GM21515 (cell line): Measurements from ENCODE around the gene RUNX1.

Source experiments
- ATAC-seq: cut with Tn5 transposase; IDR thresholded peaks from one replicate; pipeline ENCODE4 v1.9.1; 2021; ENCODE audit not compliant: unreplicated experiment

The RUNX1 gene

DNA sequence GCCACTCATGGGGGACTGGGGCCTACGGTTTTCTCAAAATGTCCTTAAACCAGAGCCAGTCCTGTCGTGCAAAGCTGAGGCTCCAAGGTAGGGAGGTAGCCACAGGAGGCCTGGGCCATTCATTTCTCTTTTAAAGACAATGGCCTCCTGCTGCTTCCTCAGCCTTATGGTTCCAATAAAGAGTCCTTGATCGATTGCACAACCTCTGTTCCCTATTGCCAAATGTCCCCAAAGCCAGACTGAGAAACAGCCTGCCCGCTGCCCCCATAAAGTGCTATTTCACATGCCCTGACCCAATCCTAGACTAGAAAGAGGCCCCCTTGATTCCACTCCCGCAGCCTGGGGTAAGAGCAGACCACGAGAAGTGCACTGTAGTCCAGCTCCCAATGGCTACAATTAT is 213.6 kb downstream of the RUNX1 start:
- no peak for ATAC-seq

GRCh38 chr21:34834852-34835501 is 214.1 kb downstream of the RUNX1 start:
- ATAC-seq: no peak

DNA sequence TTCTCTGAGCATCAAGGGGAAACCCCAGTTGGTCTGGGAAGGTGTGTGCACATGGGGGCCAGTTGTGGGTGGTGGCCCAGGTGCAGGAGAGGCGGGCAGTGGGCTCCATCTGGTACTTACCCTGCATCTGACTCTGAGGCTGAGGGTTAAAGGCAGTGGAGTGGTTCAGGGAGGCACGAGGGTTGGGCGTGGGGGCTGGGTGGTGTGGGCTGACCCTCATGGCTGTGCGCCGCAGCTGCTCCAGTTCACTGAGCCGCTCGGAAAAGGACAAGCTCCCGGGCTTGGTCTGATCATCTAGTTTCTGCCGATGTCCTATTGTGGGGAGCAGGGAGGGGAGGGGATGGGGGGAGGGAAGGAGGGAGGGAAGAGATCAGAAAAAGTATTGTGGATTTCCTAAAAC is 214.8 kb downstream of the RUNX1 start:
- no peak for ATAC-seq

DNA sequence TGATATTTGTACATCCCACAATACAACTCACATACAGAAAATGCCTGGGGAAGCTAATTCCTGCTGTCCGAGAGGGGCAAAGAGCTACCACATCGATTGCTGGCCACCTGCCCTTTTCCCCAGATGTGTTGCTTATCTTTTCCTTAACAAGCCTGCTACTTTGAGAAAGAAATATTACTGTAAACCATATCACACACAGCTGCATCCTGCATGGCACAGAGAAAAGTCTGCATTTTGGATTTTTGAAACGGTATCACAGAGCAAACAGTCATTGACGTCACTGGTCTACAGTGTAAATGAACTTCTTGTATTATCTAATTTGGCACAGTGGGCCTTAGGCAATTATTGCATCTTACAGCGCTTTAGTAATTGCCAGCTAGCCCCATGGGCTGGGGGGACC is 215.6 kb downstream of the RUNX1 start:
- no peak for ATAC-seq

- ATAC-seq: no peak
Observed at GRCh38 chr21:34830386-34831170, 218.5 kb downstream of the RUNX1 start.

DNA sequence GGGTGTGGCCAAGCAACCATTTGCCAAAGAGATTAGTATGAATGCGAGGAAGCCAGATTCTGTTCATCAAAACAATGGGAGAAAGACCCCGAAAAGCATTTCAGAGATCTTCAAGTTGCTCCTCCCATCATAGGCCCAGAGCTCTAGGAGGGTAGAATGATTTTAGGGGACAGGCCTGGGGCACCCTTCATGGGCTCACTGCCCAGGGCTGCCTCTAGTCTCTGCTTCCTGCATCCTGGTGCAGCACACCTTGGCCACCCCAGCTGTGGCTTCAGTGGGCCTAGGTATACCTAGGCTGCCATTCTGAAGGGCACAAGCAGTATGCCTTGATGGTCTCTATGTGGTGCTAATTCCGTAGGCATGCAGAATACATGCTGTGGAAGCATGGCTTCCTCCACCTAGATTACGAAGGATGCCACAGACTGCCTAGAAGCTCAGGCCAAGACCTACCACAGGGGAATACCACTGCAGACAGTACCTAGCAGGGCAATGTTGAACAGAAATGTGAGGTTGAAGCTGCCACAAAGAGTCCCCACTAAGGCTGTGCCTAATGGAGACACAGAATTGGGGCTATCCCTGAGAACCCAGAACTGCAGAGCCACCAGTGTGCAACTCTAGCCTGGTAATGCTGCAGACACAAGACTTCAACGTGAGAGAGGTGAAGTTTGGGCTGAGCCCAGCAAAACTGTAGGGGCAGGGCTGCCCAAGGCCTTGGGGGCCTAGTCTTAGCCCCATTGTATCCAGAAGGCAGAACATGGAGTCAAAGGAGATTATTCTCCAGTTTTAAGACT is 221.5 kb downstream of the RUNX1 start:
- no peak for ATAC-seq

DNA sequence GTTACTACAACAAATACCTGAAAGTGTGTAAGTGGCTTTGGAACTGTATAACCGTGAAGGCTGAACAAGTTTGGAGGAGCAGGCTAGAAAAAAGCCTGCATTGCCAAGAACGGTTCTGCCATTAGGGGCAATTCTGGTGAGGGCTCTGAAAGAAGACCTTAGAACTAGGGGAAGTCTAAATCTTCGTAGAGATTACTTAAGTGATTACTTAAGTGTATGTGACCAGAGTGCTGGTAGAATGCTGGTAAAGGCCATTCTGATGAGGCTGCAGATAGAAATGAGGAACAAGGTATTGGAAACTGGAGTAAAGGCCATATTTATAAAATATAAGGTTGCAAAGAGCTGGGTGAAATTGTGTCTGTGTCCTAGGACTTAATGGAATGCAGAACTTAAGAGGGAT is 222.3 kb downstream of the RUNX1 start:
- ATAC-seq: no peak

DNA sequence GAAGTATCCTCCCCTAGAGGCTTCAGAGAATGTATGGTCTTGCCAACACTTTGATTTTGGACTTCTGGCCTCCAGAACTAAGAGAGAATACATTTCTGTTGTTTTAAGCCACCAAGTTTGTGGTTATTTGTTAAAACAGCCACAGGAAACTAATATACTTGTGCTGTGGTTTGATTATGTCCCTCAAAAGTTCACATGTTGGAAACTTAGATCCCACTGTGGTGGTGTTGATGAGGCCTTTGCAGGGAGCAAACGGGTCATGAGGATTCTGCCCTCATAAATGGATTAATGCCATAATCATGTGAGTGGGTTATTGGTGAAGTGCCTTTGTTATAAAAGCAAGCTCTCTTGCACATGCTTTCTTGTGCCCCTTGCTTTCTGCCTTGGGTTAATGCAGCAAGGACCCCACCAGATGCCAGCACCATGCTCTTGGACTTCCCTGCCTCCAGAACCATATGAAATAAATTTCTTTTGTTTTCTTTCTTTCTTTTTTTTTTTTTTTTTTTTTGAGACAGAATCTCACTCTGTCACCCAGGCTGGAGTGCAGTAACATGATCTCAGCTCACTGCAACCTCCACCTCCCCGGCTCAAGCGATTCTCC is 223.1 kb downstream of the RUNX1 start:
- no peak for ATAC-seq

DNA sequence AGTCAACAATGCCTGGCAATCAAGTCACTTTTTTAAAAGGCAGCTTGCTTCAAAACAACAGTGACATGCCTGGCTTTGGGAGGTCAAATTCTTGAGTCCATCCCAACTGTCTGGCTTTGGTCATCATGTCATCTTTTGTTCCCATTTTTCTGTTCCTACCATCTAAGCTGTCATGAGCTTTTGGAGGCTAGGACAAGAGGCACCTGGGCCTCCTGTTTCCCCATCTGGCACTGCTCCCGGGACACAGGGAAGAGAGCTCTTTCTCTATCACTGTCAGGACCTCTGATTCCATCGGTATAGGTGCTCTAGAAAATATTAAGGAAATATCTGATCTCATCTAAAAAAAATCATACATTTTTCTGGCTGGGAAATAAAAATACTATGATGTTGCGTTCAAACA is 224.0 kb downstream of the RUNX1 start:
- no peak for ATAC-seq

DNA sequence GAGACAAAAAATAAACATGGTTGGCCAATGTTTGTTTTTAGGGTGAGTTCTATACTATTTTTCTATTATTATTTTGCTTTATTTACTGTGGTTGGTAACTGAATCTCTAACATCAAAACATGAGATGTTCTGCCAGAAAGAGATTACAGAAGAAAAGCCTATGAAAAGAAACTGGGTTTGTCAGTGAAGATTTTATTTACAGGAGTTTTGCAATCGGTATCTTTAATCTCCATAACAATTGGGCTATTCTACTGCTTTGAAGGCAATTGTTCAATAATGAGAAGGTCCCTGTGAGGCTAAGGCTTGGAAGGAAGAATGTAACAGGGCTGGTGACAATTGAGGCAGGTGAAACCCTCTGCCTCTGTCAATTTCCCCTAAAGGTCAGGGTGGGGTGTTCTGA is 224.8 kb downstream of the RUNX1 start:
- no peak for ATAC-seq

DNA sequence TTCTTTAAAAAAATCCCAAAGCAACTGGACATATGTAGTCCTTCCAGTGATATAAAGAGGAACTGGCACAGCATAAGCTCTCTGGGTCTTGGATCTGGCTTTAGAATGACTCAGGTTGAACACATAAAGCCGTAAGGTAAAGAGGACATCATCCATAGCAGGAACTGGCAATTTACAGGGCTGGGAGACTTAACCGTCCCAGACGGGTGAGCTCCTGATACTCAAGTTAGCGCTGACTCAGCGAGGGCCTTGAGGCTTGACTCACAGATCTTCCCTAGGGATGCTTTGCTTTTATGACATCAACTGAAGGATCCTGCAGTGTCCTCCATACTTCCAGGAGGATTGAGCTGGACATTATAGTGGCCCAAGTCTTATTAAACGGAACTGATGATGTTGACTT is 226.2 kb downstream of the RUNX1 start:
- no peak for ATAC-seq

DNA sequence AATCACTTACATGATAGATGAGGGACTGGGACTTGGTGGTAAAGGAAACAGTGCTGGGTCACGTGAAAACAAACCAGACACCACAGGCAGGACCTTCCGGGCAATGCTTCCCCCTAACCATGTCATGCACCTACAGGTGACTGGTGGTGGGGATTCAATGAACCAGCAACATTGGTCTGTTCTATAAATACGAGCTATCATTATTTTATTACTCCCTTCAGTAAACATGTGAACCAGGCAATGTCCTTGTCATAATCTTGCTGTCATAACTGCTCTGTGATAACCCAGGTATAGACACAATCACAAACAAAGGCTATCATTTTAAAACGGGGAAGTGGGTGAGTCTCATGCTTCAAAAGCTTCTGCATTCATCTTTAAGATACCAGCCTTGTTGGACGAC is 226.9 kb downstream of the RUNX1 start:
- no peak for ATAC-seq

- ATAC-seq: no peak
Observed at GRCh38 chr21:34821717-34822116, 227.4 kb downstream of the RUNX1 start.

GRCh38 chr21:34820051-34820450 is 229.1 kb downstream of the RUNX1 start:
- ATAC-seq: no peak

DNA sequence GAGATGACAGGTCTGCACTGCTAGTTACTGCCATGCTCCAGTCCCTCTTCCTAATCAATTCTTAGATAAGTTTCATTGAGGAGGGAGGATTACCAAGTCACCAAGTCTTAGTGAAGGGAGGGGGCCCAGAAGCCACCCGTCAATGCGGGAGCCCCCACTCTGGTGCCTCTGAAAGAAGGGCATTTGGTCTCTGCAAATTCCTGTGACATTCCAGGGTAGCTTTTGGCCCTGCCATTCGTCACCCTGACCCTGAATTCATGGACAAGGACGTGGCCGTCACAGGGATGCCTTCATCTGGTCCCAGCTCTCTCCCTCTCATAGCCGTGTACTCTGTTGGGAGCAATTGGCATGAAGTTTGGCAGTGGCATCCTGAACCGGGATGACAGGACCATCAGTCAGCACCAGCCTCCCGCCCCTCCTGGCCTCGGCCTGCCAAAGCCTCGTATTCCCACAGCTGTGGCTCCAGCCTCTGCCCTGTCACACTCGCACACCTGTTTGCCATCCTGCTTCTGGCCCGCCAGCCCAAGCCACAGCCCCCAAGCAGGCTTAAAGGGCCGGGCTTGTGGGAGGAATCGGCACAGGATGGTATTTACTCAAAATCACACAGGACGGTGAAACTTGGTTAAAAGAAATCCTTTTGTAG is 229.6 kb downstream of the RUNX1 start:
- no peak for ATAC-seq

GRCh38 chr21:34818662-34819158 is 230.4 kb downstream of the RUNX1 start:
- no peak for ATAC-seq

GRCh38 chr21:34817821-34818661 is 231.1 kb downstream of the RUNX1 start:
- ATAC-seq: no peak

GRCh38 chr21:34815831-34816705 is 233.0 kb downstream of the RUNX1 start:
- no peak for ATAC-seq

- ATAC-seq: no peak
Observed at GRCh38 chr21:34814529-34814951, 234.6 kb downstream of the RUNX1 start.
